ENCODE results near the gene PPP2R5D.
"Not testable (repeated sequence)": the region's sequence is repeated elsewhere in the genome, so short reads cannot be mapped to it uniquely, and the experiment has no call there.

PPP2R5D gene

DNA sequence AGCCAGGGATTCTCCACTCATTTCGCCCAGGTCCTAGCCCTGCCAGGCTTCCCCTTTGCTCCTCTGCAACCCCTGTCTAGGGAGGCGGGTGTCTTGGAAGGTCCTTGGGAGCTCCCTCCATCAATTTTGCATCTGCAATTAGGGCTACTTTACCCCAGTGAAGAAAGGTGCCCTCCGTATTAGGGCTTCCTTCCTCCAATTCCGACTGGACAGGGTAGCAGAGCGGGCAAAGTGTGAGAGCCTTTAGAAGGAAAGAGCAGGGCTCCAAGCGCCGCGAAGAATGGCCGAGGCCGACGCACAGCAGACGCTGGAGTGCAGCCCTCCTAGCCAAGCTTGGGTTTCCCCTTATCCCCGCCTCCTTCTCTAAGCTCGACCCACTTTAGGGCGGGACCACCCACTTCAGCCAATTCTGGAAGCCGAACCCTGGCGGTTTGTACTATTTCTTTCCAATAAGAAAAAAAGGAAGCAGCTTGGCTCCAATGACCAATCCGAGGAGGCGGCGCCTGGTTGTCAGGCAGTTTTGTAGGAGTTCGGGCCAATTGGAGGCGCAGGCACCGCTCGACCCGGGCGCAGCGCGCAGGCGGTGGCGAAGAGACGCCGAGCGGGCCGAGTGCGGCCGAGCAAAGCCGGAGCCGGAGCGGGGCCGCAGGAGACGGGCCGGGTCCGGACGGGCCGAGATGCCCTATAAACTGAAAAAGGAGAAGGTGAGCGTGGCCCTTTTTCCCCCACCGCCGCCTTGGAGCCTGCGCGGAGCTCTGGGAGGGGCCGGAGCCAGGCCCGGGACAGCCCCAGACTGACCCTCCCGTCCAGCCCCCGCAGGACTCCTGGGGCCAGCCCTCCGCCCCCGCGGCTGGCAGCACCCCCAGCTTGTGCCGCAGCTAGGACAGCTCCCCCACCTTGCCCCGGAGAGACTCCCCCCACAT, at the start of gene PPP2R5D:
TSS of gene PPP2R5D (plus strand) at position 570 of the 923 bp plus-strand sequence. CDS start at position 678, 108 bp downstream.
- peak; percentile 96 for DNase-seq (ENCODE audit: low read depth in 2 of 2)

GRCh38 chr6:42935322-42935721, 49.0 kb upstream of the PPP2R5D start:
- no peak for DNase-seq (ENCODE audit: low read depth in 2 of 2)

DNA sequence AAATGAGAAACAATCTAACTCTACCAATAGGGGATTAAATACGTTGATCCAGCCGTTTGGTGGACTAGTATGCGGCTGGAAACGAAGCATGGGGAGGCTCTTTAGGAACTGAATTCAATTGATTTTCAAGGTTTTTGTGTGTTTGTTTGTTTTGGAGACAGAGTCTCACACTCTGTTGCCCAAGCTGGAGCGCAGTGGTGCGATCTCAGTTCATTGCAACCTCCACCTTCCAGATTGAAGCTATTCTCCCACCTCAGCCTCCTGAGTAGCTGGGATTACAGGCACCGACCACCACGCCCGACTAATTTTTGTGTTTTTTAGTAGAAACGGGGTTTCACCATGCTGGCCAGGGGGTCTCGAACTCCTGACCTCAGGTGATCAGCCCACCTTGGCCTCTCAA, 48.0 kb upstream of the PPP2R5D start:
- no peak for DNase-seq (ENCODE audit: low read depth in 2 of 2)

DNA sequence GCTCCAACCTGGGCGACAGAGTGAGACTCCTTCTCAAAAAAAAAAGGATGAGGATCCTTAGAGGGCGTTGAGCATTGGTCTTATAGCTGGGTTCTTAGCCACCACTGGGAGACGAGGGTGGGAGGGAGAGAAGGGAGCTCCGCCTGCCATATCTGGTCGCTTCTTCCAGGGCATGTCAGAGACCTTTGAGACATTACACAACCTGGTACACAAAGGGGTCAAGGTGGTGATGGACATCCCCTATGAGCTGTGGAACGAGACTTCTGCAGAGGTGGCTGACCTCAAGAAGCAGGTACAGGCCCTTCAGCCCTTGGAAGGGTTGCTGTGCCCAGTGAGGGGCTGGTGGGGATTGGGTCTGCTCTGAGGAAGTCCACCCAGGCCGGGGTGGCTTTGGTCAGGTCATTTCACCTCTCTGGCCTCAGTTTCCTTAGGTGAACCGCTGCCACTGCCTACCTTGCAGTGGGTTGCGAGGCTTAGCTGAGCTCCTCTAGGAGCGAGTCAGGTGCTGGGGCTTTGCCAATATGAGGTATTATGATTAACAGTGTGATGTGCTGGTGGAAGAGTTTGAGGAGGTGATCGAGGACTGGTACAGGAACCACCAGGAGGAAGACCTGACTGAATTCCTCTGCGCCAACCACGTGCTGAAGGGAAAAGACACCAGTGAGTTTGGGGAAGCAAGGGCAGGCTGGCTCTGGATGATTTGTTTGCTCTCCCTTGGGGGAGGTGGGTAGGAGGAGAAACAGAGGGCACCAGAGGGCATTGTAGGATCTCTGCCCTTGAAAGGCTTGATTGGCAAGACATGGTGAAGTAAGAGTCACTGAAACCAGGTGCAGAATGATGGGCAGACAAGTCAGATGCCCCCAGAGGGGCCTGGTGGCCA, 46.6 kb upstream of the PPP2R5D start:
- DNase-seq (ENCODE audit: low read depth in 2 of 2) = no peak

DNA sequence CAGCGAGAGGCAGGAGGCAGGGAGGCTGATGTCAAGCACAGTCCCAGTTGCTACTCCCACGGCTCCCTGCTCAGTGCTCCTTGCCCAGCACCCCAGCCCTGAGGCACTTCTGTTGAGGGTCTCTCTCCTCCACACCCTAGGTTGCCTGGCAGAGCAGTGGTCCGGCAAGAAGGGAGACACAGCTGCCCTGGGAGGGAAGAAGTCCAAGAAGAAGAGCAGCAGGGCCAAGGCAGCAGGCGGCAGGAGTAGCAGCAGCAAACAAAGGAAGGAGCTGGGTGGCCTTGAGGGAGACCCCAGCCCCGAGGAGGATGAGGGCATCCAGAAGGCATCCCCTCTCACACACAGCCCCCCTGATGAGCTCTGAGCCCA, 46.0 kb upstream of the PPP2R5D start:
- DNase-seq (ENCODE audit: low read depth in 2 of 2) = no peak

DNA sequence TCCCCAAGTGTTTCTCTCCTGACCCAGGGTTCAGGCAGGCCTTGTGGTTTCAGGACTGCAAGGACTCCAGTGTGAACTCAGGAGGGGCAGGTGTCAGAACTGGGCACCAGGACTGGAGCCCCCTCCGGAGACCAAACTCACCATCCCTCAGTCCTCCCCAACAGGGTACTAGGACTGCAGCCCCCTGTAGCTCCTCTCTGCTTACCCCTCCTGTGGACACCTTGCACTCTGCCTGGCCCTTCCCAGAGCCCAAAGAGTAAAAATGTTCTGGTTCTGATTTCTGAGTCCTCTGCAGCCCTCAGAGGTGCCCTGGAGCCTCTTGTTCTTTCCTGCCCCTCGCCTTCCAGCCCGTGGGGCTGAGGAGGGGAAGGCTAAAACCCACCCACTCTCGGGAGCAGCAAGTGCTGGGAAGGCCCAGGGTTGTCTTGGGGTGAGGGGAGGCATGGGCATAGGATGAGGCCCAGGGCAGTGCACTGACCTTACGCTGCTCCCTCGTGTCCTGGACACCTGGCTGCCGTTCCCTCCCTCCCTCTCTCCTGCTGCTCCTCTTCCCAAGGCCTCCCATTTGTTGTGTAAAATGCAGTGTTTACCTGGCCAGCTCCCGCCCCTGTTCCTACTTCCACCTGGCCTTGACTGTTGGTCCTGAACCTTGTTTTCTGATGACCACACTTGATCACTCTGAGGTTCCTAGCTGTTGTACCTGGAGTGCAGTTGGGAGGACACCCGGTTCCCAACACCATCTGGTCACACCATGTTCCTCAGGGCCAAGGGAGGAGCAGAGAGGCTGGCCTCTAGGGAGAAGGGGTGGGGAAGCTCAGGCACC, 45.2 kb upstream of the PPP2R5D start:
- no peak for DNase-seq (ENCODE audit: low read depth in 2 of 2)

- no peak for DNase-seq (ENCODE audit: low read depth in 2 of 2)
Measured at GRCh38 chr6:42939810-42940167, 44.6 kb upstream of the PPP2R5D start.

DNA sequence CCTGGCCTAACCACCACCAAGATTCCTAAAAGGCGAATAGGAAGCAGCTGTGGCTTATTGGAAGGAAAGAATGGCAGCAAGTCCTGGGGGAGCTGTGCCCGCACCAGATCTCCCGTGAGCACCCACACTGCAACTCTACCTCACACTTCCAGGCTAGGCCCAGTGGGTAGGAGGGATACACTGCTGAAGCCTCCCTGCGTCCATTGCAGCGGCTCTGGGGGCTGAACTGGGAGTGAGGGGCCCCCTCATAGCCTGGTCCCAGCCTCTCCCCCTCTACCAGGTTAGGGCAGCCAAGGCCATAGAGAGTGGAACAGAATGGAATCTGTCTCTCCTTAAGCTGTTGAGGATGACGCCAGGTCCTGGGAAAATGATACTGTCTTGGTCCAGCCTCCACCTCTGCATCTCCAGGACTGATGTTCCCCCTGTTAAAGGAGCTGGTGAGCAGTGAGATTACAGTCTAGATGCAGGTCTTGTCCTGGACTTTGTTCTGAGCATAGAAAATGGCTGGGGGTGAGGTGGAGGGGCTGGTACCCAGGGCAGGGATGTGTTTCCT, 43.8 kb upstream of the PPP2R5D start:
- DNase-seq (ENCODE audit: low read depth in 2 of 2) = no peak

DNA sequence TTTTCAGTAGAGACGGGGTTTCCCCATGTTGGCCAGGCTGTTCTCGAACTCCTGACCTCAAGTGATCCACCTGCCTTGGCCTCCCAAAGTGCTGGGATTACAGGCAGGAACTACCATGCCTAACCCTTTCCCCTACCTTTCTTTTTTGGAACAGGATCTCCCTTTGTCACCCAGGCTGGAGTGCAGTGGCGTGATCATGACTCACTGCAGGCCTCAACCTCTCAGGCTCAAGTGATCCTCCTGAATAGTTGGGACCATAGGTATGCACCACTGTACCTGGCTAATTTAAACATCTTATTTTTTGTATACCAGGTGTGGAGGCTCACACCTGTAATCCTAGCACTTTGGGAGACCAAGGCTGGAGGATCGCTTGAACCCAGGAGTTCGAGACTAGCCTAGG, 43.0 kb upstream of the PPP2R5D start:
- not testable (repeated sequence) for DNase-seq (ENCODE audit: low read depth in 2 of 2)

DNA sequence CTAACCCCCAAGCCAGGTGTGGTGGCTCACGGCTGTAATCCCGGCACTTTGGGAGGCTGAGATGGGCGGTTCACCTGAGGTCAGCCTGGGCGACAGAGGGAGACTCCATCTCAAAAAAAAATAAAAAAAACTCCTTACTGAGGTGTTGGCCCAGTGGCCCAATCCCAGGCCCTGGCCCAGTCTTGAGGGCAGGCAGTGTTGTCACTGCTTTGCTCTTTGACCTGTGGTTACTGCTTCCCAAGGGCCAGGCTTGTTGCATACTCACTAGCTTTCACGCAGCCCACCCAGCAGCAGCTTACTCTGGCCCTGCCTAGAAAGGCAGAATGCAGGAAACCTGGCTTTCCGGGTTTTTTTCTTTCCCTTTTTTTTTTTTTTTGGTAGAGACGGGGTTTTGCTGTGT, 41.9 kb upstream of the PPP2R5D start:
- no peak for DNase-seq (ENCODE audit: low read depth in 2 of 2)

GRCh38 chr6:42947950-42948349, 36.4 kb upstream of the PPP2R5D start:
- no peak for DNase-seq (ENCODE audit: low read depth in 2 of 2)

DNA sequence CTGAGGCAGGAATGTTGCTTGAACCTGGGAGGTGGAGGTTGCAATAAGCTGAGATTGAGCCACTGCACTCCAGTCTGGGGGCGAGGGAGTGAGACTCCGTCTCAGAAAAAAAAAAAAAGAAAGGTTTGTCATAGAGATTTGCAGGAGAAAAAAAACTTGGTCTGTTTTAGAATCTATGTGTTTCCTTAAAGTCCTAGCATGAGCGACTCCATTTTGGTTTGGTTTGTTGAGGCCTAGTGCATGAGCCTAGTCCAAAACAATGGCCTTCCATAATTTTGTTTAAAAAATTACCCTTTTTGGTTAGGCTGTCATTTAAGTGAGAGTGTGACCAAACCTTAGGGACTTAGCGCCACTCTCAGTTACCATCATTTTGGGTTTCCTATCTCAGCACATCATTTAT, 32.0 kb upstream of the PPP2R5D start:
- no peak for DNase-seq (ENCODE audit: low read depth in 2 of 2)

DNA sequence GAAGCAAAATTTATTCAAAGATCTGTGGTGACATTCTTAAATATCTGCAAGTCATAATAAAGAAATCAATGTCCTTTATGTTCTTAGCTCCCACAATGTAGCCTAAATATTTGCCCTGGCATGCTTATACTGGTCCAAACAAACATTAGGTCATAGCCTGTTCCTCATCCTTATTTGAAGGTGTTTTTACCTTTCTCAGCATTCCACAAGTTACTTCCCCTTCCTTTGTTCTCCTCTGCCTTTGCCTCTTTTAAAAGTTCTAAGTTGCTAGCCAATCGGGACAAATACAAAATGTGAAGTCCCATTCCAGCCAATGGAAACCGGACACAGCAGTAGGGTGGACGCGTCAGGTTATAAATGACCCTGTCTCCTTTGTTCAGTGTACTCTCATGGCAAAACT, 30.0 kb upstream of the PPP2R5D start:
- not testable (repeated sequence) for DNase-seq (ENCODE audit: low read depth in 2 of 2)

- DNase-seq (ENCODE audit: low read depth in 2 of 2) = no peak
Measured at GRCh38 chr6:42958125-42958524, 26.2 kb upstream of the PPP2R5D start.

DNA sequence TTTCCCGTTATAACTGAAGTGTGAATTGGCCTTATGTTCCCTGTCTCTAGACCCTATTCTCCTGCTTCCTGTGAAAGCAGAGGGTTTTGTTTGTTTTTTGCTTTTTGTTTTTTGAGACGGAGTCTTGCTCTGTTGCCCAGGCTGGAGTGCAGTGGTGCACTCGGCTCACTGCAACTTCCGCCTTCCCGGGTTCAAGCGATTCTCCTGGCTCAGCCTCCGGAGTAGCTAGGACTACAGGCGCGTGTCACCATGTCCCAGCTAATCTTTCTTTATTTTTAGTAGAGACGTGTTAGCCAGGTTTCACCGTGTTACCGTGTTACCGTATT, 24.5 kb upstream of the PPP2R5D start:
- no peak for DNase-seq (ENCODE audit: low read depth in 2 of 2)

- DNase-seq (ENCODE audit: low read depth in 2 of 2) = no peak
Measured at GRCh38 chr6:42960243-42961019, 23.9 kb upstream of the PPP2R5D start, which contains the start of gene GNMT. GNMT (plus strand) TSS chr6:42960754; CDS start chr6:42960768, 14 bp downstream.

- DNase-seq (ENCODE audit: low read depth in 2 of 2) = no peak
Measured at GRCh38 chr6:42961020-42961470, 23.3 kb upstream of the PPP2R5D start.

DNA sequence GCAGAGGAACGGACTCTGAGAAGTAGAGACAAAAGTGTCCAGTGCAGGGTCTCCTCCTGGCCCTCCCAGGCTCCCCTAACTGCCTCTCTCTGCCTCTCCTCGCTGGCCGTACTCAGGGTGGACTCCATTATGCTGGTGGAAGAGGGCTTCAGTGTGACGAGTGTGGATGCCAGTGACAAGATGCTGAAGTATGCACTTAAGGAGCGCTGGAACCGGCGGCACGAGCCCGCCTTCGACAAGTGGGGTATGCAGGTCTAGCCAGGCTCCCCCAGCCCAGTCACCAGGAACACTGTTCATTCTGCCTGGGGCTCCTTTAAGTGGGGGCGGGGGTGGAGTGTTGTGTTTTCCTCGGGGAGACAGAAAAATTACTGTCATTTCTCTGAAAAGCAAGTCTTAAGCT, 22.3 kb upstream of the PPP2R5D start:
- no peak for DNase-seq (ENCODE audit: low read depth in 2 of 2)

DNA sequence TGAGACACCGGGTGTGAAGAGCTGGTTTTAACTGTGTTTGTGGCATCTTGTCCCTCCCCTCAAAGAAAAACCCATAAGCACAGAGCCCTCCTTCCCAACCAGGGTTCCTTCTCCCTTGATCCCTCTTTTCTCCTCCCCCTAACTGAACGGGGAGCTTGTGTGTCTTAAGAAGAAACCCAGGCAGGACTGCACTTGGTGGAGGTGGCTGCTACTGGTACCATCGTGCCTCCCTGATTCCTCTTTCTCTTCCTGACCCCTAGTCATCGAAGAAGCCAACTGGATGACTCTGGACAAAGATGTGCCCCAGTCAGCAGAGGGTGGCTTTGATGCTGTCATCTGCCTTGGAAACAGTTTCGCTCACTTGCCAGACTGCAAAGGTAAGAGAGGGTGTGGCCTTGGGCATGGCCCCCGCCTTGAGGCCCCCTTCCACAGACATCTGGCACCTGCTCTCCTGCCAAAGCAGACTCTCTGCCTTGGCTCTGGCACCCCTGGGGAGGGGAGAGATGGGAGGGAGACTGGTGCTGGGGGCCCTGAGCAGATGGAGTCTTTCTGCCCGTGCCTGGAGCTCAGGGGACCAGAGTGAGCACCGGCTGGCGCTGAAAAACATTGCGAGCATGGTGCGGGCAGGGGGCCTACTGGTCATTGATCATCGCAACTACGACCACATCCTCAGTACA, 21.7 kb upstream of the PPP2R5D start:
- DNase-seq (ENCODE audit: low read depth in 2 of 2) = no peak

- no peak for DNase-seq (ENCODE audit: low read depth in 2 of 2)
Measured at GRCh38 chr6:42963179-42963854, 21.1 kb upstream of the PPP2R5D start.

All from activated CD4-positive, alpha-beta T cell treated with anti-CD3 and anti-CD28 coated beads for 24 hours (primary cell).